GM08714 (cell line): ENCODE results near the gene OR7D2.

ENCODE experiments used
- H3K4me3 ChIP-seq: fragments of 200-500 bp; sonication (Bioruptor generic); 2 replicates; pipeline ENCODE4 v1.5.1; 2014; ENCODE audit warnings: mild to moderate bottlenecking, low read length, inconsistent platforms
- ZNF274 ChIP-seq: IDR thresholded peaks from 2 replicates; pipeline ENCODE4 v1.6.1; 2012; ENCODE audit warnings: mild to moderate bottlenecking, low read depth, low read length

Gene OR7D2

DNA sequence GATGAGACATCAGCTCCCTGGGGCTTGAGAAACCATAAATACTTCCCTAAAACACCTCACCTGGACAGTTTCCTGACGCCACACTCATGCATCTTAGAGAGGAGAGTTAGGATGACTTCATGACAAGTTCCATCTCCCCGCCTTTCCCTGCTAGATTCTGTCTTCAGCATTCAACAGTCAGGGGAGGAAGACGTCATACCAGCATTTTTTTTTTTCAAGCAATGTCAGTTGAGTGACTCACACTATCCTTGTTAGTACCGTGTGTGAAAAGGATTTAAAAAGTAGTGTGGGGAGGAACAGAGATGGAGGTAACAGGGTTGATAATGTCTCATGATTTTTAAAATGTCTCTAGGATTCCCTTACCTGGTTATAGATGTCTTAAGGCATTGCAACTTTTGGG, at the start of gene OR7D2:
TSS of gene OR7D2 (plus strand) at position 79 of the 400 bp plus-strand sequence. CDS start 6,803 bp downstream, outside the sequence.
- no peak within 1 kb of the TSS for H3K4me3 ChIP-seq
- no peak for TF ChIP-seq ZNF274

GRCh38 chr19:9130965-9131364, 47.8 kb upstream of the OR7D2 start:
- TF ChIP-seq ZNF274 = no peak
- H3K4me3 ChIP-seq = no peak overlapping the region

GRCh38 chr19:9132422-9132821, 46.4 kb upstream of the OR7D2 start:
- no peak for TF ChIP-seq ZNF274
- no peak overlapping the region for H3K4me3 ChIP-seq

DNA sequence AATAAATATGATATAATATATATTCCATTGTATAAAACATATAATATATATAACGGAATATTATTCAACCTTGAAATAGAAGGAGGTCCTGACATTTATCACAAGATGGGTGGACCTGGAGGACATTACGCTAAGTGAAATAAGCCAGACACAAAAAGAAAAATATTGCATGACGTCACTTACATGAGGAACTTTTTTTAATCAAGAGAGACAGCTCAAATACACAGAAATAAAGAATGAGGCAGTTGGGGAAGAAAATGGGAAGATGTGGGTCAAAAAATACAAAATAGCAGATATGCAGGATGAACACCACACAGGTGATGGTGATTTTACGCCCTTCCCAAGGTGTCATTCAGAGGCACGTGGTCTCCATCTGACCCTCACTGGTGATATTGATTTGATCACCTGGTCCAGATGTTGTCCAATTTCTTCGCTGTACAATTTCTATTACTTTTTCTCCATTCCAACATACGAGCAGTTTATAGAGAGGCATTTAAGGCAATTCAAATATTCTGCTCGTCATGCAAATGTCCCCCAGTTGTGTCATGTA, 39.1 kb upstream of the OR7D2 start:
- peak overlapping the region; percentile 82 for H3K4me3 ChIP-seq
- no peak for TF ChIP-seq ZNF274

GRCh38 chr19:9140159-9140874, 38.5 kb upstream of the OR7D2 start, which contains the start of gene ZNF317:
Gene ZNF317 (plus strand): TSS chr19:9140397. CDS start chr19:9156017, 15,620 bp downstream.
- H3K4me3 ChIP-seq = peak within 1 kb of the TSS; percentile 82
- TF ChIP-seq ZNF274 = no peak

DNA sequence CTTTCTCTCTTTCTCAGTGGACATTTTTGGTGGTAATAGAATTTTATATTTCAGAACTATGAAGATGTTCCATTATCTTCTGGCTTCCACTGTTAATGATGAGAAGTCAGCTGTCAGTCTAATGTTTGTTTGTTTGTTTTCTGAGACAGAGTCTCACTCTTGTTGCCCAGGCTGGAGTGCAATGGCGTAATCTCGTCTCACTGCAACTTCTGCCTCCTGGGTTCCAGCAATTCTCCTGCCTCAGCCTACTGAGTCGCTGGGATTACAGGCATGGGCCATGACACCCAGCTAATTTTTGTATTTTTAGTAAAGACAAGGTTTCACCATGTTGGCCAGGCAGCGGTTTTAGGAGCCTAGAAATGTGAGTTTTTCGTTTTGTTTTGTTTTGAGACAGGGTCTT, 33.9 kb upstream of the OR7D2 start:
- H3K4me3 ChIP-seq = no peak overlapping the region
- no peak for TF ChIP-seq ZNF274

GRCh38 chr19:9146882-9147281, 31.9 kb upstream of the OR7D2 start:
- no peak overlapping the region for H3K4me3 ChIP-seq
- TF ChIP-seq ZNF274 = no peak

- no peak overlapping the region for H3K4me3 ChIP-seq
- no peak for TF ChIP-seq ZNF274
Measured at GRCh38 chr19:9148697-9149096, 30.1 kb upstream of the OR7D2 start.

- no peak for TF ChIP-seq ZNF274
- no peak overlapping the region for H3K4me3 ChIP-seq
Measured at GRCh38 chr19:9149997-9150396, 28.8 kb upstream of the OR7D2 start.

GRCh38 chr19:9150650-9151049, 28.1 kb upstream of the OR7D2 start:
- TF ChIP-seq ZNF274 = no peak
- H3K4me3 ChIP-seq = no peak overlapping the region

- TF ChIP-seq ZNF274 = no peak
- H3K4me3 ChIP-seq = no peak overlapping the region
Measured at GRCh38 chr19:9151367-9151766, 27.4 kb upstream of the OR7D2 start.

DNA sequence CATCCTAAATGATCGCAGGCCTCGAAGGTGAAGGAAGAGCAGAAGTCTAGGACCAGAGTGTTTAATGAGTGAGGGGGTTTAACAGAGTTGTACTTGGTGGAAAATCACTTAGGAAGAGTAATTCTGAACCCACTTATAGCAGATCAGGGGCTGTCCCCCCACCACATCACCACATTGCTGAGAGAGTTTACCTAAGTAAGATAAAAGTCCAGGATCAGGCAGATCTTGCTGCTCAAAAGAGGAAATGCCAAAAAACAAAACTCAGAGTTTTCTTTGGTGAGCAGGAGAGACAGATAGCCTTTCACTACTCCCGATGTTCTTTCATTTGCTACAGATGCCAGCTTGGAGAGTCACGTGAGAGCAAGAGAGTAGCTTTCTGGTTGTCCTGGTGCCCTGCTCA, 23.2 kb upstream of the OR7D2 start:
- TF ChIP-seq ZNF274 = no peak
- H3K4me3 ChIP-seq = no peak overlapping the region

DNA sequence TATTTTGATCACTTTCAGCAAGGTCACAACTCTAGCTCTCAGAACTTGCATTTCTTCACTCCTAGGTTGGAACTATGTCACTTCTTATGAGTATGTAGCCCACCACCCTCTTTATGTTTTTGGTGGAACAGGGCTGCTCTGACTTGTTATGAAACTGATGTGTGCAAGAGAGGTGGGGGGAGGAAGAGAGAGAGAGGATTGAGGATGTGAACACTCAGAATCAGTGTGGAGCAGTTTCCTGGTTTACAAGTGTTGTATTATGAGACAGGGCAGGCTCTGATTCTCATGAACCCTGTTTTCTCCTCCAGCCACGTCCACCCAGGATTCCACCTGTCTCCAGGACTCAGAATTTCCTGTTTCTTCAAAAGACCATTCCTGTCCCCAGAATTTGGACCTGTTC, 22.5 kb upstream of the OR7D2 start:
- H3K4me3 ChIP-seq = no peak overlapping the region
- no peak for TF ChIP-seq ZNF274

DNA sequence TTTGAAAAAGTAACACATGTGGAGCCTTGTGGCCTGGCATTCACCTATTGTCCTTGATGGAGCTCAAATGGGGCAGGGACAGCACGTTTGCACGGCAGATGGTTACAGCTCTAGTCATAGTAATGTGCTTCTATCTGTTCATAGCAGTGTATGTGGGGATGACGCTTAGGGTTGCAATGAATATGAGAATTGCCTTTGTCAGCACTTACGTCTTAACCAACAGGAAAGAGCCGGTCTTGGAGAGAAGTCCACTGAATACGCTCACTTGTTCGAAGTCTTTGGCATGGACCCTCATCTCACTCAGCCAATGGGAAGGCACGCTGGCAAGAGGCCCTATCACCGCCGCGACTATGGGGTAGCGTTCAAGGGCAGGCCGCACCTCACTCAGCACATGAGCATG, 18.9 kb upstream of the OR7D2 start:
- H3K4me3 ChIP-seq = no peak overlapping the region
- no peak for TF ChIP-seq ZNF274

- no peak overlapping the region for H3K4me3 ChIP-seq
- peak; percentile 82 for TF ChIP-seq ZNF274
Measured at GRCh38 chr19:9161427-9161826, 17.4 kb upstream of the OR7D2 start.

DNA sequence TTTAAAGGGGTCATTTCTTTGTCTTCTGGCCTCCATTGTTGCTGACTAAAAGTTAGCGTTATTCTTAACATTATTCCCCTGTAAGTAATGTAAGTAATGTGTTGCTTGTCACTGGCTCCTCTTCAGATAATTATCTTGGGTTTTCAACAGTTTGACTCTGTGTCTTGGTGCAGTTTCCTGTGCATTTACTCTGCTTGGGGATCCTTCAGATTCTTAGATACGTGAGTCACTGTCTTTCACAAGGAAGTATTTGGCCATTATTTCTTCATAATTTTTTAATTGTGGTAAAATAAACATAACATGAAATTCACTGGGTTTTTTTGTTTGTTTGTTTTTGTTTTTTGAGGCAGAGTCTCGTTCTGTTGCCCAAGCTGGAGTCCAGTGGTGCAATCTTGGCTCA, 13.5 kb upstream of the OR7D2 start:
- no peak overlapping the region for H3K4me3 ChIP-seq
- TF ChIP-seq ZNF274 = no peak

GRCh38 chr19:9166846-9167245, 11.9 kb upstream of the OR7D2 start:
- no peak for TF ChIP-seq ZNF274
- H3K4me3 ChIP-seq = no peak overlapping the region
